CD4-positive, alpha-beta T cell treated with Interferon alpha-2 for 1 hour (primary cell): ENCODE results near the gene FAM193B.
"Not testable (repeated sequence)": the region's sequence is repeated elsewhere in the genome, so short reads cannot be mapped to it uniquely, and the experiment has no call there.

Source experiments
- DNase-seq, 2 donors: peaks; one replicate each; pipeline ENCODE4 v3.0.0-alpha.2; 2020 to 2022

Gene FAM193B

GRCh38 chr5:177536386-177536785, 18.0 kb downstream of the FAM193B start:
- DNase-seq = no peak

GRCh38 chr5:177535125-177535524, 19.2 kb downstream of the FAM193B start:
- no peak for DNase-seq

- DNase-seq = not testable (repeated sequence)
Observed at GRCh38 chr5:177534433-177534832, 19.9 kb downstream of the FAM193B start.

GRCh38 chr5:177531209-177531940, 23.0 kb downstream of the FAM193B start:
- DNase-seq = no peak

GRCh38 chr5:177530638-177531037, 23.7 kb downstream of the FAM193B start:
- no peak for DNase-seq

GRCh38 chr5:177529247-177530203, 24.8 kb downstream of the FAM193B start:
- no peak for DNase-seq

- DNase-seq = no peak
Observed at GRCh38 chr5:177528631-177529030, 25.7 kb downstream of the FAM193B start.

- DNase-seq = no peak
Observed at GRCh38 chr5:177527595-177527994, 26.8 kb downstream of the FAM193B start.

- DNase-seq = no peak
Observed at GRCh38 chr5:177526791-177527190, 27.6 kb downstream of the FAM193B start.

GRCh38 chr5:177526191-177526590, 28.2 kb downstream of the FAM193B start:
- DNase-seq = no peak

- no peak for DNase-seq
Observed at GRCh38 chr5:177524941-177525655, 29.3 kb downstream of the FAM193B start.

- DNase-seq = no peak
Observed at GRCh38 chr5:177524539-177524900, 29.8 kb downstream of the FAM193B start.

GRCh38 chr5:177523711-177524538, 30.4 kb downstream of the FAM193B start:
- DNase-seq = no peak

GRCh38 chr5:177520916-177521513, 33.3 kb downstream of the FAM193B start:
- no peak for DNase-seq

- no peak for DNase-seq
Observed at GRCh38 chr5:177520271-177520670, 34.1 kb downstream of the FAM193B start.

GRCh38 chr5:177519463-177520235, 34.7 kb downstream of the FAM193B start:
- no peak for DNase-seq

- DNase-seq = peak; percentile 96 to 97
Observed at GRCh38 chr5:177516601-177517568, 37.5 kb downstream of the FAM193B start, which contains the start of gene DDX41. Gene DDX41 (minus strand): TSS chr5:177516961. CDS start chr5:177516945, 16 bp downstream.

- DNase-seq = no peak
Observed at GRCh38 chr5:177515580-177515979, 38.8 kb downstream of the FAM193B start.

- DNase-seq = no peak
Observed at GRCh38 chr5:177514541-177514940, 39.8 kb downstream of the FAM193B start.

- no peak for DNase-seq
Observed at GRCh38 chr5:177513500-177513899, 40.9 kb downstream of the FAM193B start.
